Stimulated activated CD4-positive, alpha-beta T cell treated with anti-CD3 and anti-CD28 coated beads, Interleukin-4, amount 100 ng/mL, for 48 hours (primary cell): ENCODE results near the gene SCUBE3.

Source experiments
- DNase-seq, 2 donors: peaks; one replicate each; pipeline ENCODE4 v3.0.0-alpha.2; 2020; ENCODE audit warnings: low read depth in 2 of 2

SCUBE3 gene

DNA sequence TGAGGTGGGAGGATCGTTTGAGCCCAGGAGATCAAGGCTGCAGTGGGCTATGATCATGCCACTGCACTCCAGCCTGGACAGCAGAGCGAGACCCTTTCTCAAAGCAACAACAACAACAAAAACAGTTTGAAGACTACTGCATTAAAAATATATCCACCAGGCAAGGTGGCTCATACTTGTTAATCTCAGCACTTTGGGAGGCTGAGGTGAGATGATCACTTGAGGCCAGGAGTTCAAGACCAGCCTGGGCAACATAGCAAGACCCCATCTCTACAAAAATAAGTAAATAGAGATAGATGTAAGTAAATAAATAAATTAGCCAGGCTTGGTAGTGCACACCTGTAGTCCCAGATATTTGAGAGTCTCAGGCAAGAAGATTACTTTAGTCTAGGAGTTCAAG, 58.2 kb downstream of the SCUBE3 start:
- DNase-seq = no peak

- no peak for DNase-seq
Observed at GRCh38 chr6:35273822-35274559, 60.2 kb downstream of the SCUBE3 start.

GRCh38 chr6:35275744-35276260, 62.0 kb downstream of the SCUBE3 start:
- DNase-seq = no peak

- no peak for DNase-seq
Observed at GRCh38 chr6:35278708-35279107, 65.0 kb downstream of the SCUBE3 start.

- no peak for DNase-seq
Observed at GRCh38 chr6:35280903-35281302, 67.1 kb downstream of the SCUBE3 start.

- no peak for DNase-seq
Observed at GRCh38 chr6:35282472-35282871, 68.7 kb downstream of the SCUBE3 start.

GRCh38 chr6:35283361-35283760, 69.6 kb downstream of the SCUBE3 start:
- no peak for DNase-seq

DNA sequence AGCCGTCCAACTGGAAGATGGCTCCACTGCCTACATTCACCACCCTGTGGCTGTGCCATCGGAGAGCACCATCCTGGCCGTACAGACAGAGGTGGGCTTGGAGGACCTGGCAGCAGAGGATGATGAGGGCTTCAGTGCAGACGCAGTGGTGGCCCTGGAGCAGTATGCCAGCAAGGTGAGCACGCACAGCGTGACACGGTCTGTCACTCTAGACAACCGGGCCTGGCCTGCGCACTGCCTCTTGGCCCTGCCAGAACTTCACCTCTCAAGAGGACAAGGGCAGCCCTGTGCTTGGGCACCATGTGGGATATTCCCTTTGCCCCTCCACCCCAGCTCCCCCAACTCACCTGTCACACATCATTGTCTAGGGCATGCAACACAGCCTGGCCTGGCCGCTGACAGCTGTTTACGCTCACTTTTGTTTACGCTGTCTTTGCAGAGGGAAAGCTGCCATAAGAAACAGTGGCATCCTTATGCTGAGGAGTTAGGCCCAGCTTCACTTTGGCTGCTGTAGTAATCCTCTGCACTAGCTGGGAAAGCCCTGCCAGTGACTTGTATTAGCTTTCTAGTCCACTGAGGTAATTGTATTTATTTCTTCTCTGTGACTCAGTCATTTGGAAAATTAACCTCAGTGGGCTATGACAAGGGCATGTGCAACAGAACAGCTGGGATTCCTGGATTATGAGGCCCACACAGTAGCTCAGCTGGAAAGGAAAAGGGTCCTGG, 74.1 kb downstream of the SCUBE3 start:
- DNase-seq = no peak

DNA sequence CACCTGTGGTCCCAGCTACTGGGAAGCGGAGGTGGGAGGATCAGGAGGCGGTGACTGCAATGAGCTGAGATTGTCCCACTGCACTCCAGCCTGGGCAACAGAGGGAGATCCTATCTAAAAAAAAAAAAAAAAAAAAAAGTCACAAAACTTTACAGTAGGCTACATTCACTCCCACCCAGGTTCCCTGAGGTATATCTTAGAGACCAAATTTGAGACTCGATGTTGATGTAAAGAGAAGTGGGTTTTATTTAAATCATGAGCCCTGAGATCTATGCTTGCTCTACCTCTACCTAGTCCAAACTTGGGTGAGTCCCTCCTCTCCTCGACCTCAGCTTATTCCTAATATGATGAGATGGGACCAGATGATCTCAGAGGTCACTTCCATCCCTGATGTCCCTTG, 75.1 kb downstream of the SCUBE3 start:
- no peak for DNase-seq

DNA sequence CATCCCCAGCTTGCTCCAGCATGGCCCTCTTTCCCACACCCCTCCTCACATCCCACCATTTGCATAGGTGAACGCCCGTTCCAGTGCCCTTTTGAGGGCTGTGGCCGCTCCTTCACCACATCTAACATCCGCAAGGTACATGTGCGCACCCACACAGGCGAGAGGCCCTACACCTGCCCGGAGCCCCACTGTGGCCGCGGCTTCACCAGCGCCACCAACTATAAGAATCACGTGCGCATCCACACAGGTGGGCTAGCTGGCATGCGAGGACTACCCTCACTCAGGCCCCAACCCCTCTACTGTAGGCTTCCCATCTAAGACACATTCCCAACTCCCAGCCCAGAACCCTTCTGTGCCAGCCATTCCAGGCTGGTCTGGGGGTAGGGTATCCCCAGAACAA, 77.7 kb downstream of the SCUBE3 start:
- DNase-seq = no peak

GRCh38 chr6:35292494-35292893, 78.7 kb downstream of the SCUBE3 start:
- no peak for DNase-seq

GRCh38 chr6:35293681-35294080, 79.9 kb downstream of the SCUBE3 start:
- no peak for DNase-seq

DNA sequence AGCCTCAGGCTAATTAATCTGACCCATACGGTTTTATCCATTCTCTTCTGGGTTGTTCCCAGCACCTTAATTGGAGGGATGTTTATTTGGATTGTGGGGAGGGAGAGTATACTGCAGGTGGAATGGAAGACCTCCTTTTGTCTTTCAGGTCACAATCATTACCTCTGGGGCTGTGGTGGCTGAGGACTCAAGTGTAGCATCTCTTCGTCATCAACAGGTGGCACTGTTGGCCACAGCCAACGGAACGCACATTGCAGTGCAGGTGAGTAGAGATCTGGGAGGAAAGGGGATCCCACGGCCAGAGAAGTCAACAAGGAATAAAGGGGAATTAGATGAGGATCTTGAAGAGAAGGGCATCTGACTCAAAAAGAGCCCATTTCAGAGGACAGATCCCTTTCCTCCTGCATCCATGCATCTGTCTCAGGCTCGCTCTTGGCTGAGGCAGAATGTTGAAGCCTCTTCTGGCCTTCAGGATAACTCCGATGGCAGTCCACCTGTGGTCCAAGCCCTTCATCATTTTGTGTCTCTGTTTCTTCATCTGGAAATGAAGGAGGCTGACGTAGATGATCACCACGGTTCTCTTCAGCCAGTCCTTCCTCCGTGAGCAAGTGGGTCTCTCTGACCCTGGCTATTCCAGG, 80.7 kb downstream of the SCUBE3 start:
- DNase-seq = peak in 1 of 2 donors; percentile 35

DNA sequence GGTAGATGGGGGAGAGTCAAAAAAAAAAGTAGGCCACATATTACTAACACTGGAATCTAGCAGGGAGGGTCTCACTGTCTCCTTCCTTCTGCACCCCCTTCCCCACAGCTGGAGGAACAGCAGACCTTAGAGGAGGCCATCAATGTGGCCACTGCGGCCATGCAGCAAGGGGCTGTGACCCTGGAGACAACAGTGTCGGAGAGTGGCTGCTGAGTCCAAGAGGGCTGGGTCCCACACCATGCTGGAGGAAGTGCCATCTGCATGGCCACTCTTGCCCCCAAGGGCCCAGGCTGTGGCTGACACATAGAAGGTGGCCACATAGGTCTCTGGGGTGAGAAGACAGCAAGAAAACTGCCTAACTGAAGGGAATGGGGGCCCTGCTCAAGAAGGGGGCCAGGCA, 81.3 kb downstream of the SCUBE3 start:
- no peak for DNase-seq

DNA sequence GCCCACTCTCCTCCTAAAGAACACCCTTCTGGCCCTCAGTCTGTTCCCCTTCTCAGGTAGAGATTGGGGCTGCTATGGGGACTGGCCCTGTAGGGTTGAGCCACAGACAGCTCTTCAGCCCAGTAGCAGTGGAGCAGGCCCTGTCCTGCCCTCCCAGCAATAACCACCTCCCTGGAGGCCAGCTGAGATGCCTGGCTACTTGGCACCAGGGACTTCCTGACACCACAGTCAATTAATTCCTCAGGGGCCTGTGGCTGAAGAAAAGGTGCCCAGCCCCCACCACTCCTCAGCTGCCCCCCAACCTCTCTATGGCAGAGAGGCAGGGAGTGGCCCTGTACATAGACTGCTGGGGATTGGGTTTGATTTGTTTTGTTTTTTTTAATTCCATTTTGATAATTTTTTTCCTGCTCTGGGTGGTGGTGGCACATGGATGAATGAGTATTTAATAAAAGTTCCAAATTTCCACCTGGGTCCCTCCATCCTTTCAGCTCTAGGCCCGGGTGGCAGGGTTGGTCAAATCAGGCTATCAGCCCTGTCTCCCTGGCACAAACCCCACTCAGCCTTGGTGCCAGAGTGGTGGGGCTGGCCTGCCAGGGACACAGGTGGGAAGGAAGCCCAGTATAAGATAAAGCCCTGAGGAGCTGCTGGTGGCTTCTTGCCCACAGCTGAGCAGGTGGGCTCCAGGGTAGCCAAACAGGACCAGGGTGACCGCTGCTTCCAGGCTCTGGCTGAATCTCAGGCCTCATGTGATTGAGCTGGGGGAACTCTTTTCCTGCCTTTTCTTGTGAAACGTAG, 82.0 kb downstream of the SCUBE3 start:
- no peak for DNase-seq

GRCh38 chr6:35296931-35297600, 83.3 kb downstream of the SCUBE3 start:
- DNase-seq = no peak

DNA sequence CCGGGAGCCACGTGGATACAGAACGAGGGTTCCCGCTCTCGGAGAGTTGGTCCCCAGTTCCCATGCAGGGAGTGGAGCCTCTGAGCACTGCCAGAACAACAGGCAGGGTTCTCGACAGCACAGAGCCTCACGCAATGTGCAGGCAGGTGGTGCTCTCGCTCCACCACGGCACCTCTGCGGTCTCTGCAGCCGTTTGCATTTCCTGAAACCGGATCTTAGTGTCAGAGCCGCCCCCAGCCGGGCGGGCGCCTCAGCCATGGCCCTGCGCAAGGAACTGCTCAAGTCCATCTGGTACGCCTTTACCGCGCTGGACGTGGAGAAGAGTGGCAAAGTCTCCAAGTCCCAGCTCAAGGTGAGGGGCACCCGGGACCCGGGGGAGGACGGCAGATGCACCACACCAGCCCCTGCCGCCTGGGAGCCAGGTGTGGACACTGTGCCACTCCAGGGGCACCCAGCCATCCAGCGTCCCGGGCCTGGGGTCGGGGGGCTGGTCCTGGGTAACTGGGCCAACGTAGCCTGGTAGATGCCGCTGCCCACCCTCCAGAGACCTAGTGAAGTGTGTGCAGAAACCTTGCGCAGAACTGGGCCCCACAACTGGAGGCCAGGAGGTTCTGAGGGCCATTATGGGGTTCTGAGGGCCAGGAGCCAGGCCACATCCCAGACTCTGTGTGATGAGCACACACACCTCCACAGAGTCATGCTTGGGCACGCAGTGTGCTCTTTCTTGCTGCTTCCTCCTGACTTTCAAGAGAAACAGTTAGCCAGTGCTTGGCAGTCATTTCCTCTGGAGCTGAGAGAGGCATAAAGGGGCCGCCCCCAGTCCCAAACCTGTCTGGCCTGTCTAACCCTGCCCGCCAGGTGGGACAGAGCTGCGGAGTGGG, 84.1 kb downstream of the SCUBE3 start, which contains the start of gene DEF6:
DEF6 (plus strand) TSS at position 218 of the 881 bp plus-strand sequence; CDS start at position 257, 39 bp downstream.
- DNase-seq = peak; percentile 77 to 84

GRCh38 chr6:35298625-35299140, 84.9 kb downstream of the SCUBE3 start:
- DNase-seq = no peak

DNA sequence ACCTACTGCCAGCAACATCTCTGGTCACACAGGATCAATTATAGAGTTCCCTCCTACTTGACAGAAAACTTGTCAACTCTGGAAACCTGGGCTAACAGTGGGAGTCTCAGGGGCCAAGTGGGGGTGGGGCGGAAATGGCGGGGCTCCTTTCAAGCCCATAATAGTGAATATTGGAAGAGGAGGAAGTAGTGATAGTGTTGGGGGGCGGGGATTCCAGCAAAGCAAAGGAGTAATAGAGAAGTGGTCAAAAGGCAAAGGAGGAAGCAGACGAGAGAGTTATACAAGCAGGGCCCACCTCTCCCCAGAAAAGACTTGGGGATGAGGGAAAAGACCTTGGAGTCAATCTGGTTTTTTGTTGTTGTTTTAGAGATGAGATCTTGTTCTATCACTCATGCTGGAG, 85.9 kb downstream of the SCUBE3 start:
- no peak for DNase-seq

GRCh38 chr6:35300848-35301247, 87.1 kb downstream of the SCUBE3 start:
- no peak for DNase-seq
